Measurements from ENCODE around the gene PEAK1.

DNA sequence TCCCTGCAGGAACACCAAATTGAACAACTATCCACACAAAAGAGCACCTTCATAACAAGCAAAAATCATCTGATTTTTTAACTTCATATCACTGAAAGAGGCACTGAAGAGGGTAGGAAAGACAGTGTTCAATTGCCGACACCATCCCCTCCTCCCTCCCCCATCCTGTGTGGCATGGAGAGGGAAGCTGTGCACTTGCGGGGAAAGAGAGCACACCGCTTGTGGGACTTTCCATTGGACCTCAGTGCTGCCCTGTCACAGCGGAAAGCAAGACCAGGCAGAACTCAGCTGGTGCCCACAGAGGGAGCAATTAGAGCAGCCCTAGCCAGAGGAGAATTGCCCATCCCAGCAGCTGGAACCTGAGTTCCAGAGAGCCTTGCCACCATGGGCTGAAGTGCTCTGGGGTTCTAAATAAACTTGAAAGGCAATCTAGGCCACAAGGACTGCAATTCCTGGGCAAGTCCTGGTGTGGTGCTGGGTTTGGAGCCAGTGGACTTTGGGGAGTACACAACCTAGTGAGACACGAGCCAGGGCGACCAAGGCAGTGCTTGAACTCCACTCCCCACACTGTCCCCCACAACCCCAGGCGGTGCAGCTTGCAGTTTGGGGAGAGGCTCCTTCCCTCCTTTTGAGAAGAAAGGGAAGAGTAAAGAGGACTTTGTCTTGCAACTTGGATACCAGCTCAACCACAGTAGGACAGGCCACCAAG, 27.0 kb downstream of the PEAK1 start:
- TF ChIP-seq, protein P1, sequence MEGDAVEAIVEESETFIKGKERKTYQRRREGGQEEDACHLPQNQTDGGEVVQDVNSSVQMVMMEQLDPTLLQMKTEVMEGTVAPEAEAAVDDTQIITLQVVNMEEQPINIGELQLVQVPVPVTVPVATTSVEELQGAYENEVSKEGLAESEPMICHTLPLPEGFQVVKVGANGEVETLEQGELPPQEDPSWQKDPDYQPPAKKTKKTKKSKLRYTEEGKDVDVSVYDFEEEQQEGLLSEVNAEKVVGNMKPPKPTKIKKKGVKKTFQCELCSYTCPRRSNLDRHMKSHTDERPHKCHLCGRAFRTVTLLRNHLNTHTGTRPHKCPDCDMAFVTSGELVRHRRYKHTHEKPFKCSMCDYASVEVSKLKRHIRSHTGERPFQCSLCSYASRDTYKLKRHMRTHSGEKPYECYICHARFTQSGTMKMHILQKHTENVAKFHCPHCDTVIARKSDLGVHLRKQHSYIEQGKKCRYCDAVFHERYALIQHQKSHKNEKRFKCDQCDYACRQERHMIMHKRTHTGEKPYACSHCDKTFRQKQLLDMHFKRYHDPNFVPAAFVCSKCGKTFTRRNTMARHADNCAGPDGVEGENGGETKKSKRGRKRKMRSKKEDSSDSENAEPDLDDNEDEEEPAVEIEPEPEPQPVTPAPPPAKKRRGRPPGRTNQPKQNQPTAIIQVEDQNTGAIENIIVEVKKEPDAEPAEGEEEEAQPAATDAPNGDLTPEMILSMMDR (conservative IDR thresholded peaks at IDR 0.05; ENCODE audit: low read length): no peak
- no peak for TF ChIP-seq EZH2phosphoT487 (IDR thresholded peaks at IDR 0.05; ENCODE audit: borderline replicate concordance, low read depth, low read length)

Measured in OCI-LY7 (cell line).